Measurements from ENCODE around the gene MAP2K5.
A peak's percentile ranks its signal among the peaks of the same experiment; 100 is the strongest.

MAP2K5 gene

DNA sequence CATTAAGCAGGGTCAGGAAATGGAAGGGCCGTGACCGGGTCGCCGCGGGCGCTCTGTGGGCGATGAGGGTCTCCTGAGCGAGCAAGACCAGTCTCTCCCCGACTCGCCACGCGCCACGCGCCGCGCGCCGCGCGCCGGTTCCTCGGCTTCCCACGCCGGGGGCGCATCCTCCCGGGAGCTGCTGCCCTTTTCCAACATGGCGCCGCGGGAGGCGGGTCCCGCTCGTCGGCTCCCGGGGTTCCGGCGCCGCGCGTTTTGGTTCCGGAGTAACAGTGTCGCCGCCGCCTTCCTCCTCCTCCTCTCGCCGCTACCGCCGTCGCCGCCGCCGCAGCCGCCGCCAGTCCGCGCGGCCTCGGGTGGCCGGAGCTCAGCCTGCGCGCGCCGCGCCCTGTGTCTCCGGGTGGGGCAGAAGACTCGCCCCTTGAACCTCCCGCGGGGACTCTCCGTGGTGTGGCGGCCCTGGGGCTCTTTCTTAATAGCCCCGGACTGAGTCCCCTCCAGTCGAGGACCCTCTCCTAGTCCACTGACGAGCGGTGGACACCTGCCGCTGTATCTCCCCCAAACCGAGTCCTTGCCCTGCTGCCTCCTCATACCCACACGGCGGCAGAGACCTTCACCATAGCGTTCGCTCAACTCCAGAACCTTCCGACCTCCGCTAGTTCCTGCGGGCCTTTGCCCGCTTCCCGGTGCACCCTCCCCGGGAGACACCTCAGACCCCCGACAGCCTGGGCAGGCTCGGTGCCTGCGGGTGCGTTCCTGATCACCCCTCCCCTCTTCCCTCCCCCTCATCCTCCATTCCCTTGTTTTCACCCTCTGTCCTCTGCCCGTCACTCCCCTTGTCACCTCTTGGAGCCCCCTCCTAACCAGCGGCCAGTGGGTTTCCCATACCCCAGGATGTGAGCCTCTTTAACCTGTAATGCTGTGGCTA lies at the start of gene MAP2K5:
MAP2K5 (plus strand) TSS at position 284 of the 928 bp plus-strand sequence; CDS start at position 917, 633 bp downstream.
- H3K27ac ChIP-seq (ENCODE audit: low read depth, low read length) = peak within 1 kb of the TSS; percentile 44

DNA sequence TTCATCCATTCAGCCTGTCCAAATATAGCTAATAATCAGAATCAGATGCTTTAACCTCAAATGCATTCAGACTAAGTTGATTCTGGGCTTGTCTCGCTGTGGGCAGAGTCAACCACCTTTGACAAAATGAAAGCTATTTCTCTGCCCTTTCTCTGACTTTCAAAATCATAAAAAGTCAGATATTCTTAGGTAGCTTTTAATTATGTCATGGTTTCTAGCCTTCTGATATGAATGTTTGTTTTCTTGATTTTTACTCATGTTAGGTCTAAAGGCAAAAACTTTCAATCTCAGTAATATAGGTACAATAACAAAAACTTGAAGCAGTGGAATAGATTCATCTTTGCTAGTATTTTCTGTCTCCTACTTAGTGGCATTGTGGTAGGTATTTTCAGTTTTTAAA lies 46.9 kb upstream of the MAP2K5 start:
- Histone ChIP-seq H3K9ac (ENCODE audit: low read depth, low read length) (no peak overlapping the region), H3K9me3 (ENCODE audit: control insufficient read depth, insufficient read depth, low read length) (no peaks in the 10 kb centered on the region), H3K27ac (ENCODE audit: low read depth, low read length) (no peak overlapping the region), H3K4me1 (ENCODE audit: control insufficient read depth, insufficient read depth, low read length) (peaks cover 9% of the 10 kb centered on the region), H3K27me3 (ENCODE audit: control insufficient read depth, insufficient read depth, low read length) (peaks cover 6% of the 10 kb centered on the region), H3K36me3 (ENCODE audit: control insufficient read depth, insufficient read depth, low read length) (no peaks in the 10 kb centered on the region), H3K4me3 (ENCODE audit: low read depth, low read length) (no peak overlapping the region)

More for the DNA sequence above, at the start of gene MAP2K5:
- no peaks in the 10 kb centered on the region for H3K27me3 ChIP-seq (ENCODE audit: control insufficient read depth, insufficient read depth, low read length)
- no peaks in the 10 kb centered on the region for H3K9me3 ChIP-seq (ENCODE audit: control insufficient read depth, insufficient read depth, low read length)
- 0 out of 2 replicates have a peak, but pooled peaks cover 11% of the 10 kb centered on the region for H3K36me3 ChIP-seq (ENCODE audit: control insufficient read depth, insufficient read depth, low read length)
- H3K9ac ChIP-seq (ENCODE audit: low read depth, low read length) = peak within 1 kb of the TSS; percentile 62
- 0 out of 2 replicates have a peak, but pooled peaks cover 4% of the 10 kb centered on the region for H3K4me1 ChIP-seq (ENCODE audit: control insufficient read depth, insufficient read depth, low read length)
- peak within 1 kb of the TSS; percentile 89 for H3K4me3 ChIP-seq (ENCODE audit: low read depth, low read length)

DNA sequence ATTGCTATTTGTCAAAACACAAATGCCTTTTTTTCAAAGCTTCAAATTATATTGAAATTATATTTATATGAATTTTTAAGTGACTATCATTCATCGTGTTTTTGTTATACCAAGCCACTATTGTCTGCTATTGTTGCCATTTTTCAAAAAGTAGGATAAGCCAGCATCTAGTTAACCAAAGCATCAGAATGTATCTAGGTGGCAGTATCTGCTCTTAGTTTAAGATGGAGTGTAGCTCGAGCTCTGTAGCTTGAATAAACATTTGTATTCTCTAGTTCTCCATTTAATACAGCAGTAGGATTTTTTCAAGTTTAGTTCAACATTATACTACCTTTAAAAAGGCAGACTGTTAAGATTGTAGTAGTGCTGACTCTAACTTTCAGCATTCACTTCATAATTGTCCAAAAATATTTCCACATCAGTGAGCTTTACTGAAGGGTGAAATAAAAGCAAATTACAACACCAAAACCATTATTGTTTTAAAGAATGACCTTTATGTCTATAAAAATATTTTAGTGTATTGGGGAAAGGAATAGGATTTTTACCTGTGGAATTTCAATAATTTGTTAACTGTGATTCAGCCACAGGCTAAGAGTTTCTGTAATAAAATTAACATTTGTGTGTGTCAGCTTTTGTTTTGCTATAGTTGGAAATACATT lies 41.2 kb upstream of the MAP2K5 start:
- no peak overlapping the region for H3K9ac ChIP-seq (ENCODE audit: low read depth, low read length)
- H3K4me3 ChIP-seq (ENCODE audit: low read depth, low read length) = no peak overlapping the region
- H3K9me3 ChIP-seq (ENCODE audit: control insufficient read depth, insufficient read depth, low read length) = no peaks in the 10 kb centered on the region
- no peaks in the 10 kb centered on the region for H3K36me3 ChIP-seq (ENCODE audit: control insufficient read depth, insufficient read depth, low read length)
- H3K27ac ChIP-seq (ENCODE audit: low read depth, low read length) = no peak overlapping the region
- H3K4me1 ChIP-seq (ENCODE audit: control insufficient read depth, insufficient read depth, low read length) = peaks cover 19% of the 10 kb centered on the region
- H3K27me3 ChIP-seq (ENCODE audit: control insufficient read depth, insufficient read depth, low read length) = no peaks in the 10 kb centered on the region

DNA sequence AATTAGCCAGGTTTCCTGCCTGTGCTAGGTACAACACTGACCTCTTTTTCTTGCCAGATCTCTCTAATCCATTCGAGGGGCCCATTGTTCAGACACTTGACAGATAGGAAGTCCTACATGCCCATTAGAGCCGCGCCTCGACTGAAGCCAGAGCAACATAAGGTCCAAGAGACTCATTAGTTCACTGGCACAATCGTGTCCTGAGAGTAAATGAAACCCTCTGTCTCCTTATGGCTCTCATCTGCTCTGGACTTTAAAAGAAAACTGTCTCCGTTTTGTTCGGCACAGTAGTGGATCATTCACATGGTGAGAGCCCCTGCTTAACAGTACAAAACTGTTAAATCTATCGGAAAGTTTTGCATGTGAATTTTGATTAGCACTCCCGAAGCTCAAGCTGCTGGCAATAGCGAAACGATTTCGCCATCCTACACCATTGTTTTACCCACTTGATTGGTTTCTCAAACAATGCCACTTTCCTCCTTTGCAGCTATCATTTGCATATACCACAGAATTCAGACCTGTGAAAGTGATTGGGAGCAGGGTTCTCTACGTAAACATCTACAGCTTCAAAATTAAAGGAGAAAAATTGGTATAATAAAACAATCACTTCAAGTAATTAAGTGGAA lies 40.6 kb upstream of the MAP2K5 start:
- no peaks in the 10 kb centered on the region for H3K9me3 ChIP-seq (ENCODE audit: control insufficient read depth, insufficient read depth, low read length)
- no peaks in the 10 kb centered on the region for H3K27me3 ChIP-seq (ENCODE audit: control insufficient read depth, insufficient read depth, low read length)
- no peaks in the 10 kb centered on the region for H3K36me3 ChIP-seq (ENCODE audit: control insufficient read depth, insufficient read depth, low read length)
- no peak overlapping the region for H3K9ac ChIP-seq (ENCODE audit: low read depth, low read length)
- no peak overlapping the region for H3K4me3 ChIP-seq (ENCODE audit: low read depth, low read length)
- peaks cover 19% of the 10 kb centered on the region for H3K4me1 ChIP-seq (ENCODE audit: control insufficient read depth, insufficient read depth, low read length)
- no peak overlapping the region for H3K27ac ChIP-seq (ENCODE audit: low read depth, low read length)

DNA sequence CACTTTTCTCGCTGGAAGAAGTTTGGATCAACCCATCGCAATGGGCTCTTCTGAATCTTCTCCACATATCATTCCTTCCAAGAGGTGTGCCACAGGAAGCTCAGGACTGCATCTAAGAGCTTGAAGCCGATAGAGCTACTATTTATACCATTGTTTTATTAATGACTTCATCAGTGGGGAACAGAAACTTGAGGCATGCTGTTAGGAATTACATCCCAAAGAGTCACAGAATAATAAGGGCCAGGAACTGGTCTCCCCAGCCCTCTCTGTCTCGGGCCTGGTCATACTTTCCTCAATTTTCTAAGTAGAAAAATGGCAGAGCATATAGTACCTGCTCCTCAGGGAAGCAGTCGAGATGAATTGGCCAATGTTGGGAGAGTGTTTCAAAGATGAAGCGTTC lies 38.4 kb upstream of the MAP2K5 start:
- Histone ChIP-seq H3K9me3 (ENCODE audit: control insufficient read depth, insufficient read depth, low read length) (no peaks in the 10 kb centered on the region), H3K27me3 (ENCODE audit: control insufficient read depth, insufficient read depth, low read length) (no peaks in the 10 kb centered on the region), H3K27ac (ENCODE audit: low read depth, low read length) (no peak overlapping the region), H3K4me1 (ENCODE audit: control insufficient read depth, insufficient read depth, low read length) (peaks cover 19% of the 10 kb centered on the region), H3K9ac (ENCODE audit: low read depth, low read length) (no peak overlapping the region), H3K36me3 (ENCODE audit: control insufficient read depth, insufficient read depth, low read length) (no peaks in the 10 kb centered on the region), H3K4me3 (ENCODE audit: low read depth, low read length) (no peak overlapping the region)

DNA sequence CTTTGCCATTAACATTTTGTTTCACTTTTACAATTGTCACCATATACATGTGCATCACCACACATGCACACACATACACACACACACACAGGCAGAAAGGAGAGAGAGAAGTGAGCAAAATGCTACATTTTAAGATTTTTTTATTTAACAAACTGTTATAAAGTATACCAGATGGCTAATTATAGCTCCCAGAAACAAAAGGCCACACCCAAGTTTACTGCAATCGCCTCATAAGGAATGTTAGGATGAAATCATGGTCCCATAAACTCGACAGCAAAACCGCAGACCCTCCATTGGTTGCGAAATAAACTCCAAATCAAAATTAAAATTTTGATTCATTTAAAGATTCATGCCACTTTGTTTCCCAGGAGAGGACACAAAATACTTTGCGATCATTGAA lies 37.7 kb upstream of the MAP2K5 start:
- H3K9ac ChIP-seq (ENCODE audit: low read depth, low read length) = no peak overlapping the region
- H3K9me3 ChIP-seq (ENCODE audit: control insufficient read depth, insufficient read depth, low read length) = no peaks in the 10 kb centered on the region
- peaks cover 19% of the 10 kb centered on the region for H3K4me1 ChIP-seq (ENCODE audit: control insufficient read depth, insufficient read depth, low read length)
- H3K4me3 ChIP-seq (ENCODE audit: low read depth, low read length) = no peak overlapping the region
- H3K36me3 ChIP-seq (ENCODE audit: control insufficient read depth, insufficient read depth, low read length) = no peaks in the 10 kb centered on the region
- no peak overlapping the region for H3K27ac ChIP-seq (ENCODE audit: low read depth, low read length)
- H3K27me3 ChIP-seq (ENCODE audit: control insufficient read depth, insufficient read depth, low read length) = no peaks in the 10 kb centered on the region

DNA sequence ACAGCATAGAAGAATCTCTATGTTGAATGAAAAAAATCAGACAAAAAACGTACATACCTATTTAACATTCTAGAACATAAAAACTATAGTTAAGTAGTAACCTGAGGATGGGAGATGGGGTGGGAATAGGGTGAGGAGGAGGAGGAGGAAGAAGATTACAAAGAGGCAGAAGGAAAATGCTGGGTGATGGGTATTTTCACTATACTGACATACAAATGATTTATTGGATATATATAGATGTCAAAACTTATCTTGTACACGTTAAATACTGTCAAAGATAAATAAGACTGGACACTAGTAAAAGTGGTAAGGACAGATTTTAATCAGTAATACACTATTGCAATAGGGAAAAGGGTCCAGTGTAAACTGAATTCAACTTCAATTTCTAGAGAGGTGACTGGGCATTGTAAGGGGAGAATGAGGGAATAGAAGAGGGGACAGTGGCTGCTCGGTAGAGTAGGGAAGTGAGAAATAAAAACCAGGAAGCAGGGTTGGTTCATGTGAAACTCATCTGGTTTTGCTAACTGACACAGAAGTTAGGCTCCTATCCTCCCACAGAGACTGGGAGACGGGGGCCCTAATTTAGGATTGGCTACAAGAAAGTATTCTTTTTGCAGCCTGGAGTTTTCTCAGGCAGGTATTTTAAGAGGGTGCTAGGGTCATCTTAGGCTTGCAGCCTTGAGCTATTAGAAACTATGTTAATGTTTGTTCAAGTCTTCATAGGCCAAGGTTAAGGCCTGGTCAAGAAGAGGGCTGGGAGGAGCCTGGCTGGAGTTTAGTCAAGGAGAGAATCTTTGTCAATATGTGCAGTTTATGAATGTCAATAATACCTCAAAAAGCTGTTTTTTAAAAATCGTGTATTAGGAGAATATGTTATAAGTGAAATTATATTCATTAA lies 36.6 kb upstream of the MAP2K5 start:
- no peak overlapping the region for H3K4me3 ChIP-seq (ENCODE audit: low read depth, low read length)
- H3K27me3 ChIP-seq (ENCODE audit: control insufficient read depth, insufficient read depth, low read length) = no peaks in the 10 kb centered on the region
- H3K36me3 ChIP-seq (ENCODE audit: control insufficient read depth, insufficient read depth, low read length) = no peaks in the 10 kb centered on the region
- H3K9ac ChIP-seq (ENCODE audit: low read depth, low read length) = no peak overlapping the region
- peaks cover 19% of the 10 kb centered on the region for H3K4me1 ChIP-seq (ENCODE audit: control insufficient read depth, insufficient read depth, low read length)
- no peaks in the 10 kb centered on the region for H3K9me3 ChIP-seq (ENCODE audit: control insufficient read depth, insufficient read depth, low read length)
- H3K27ac ChIP-seq (ENCODE audit: low read depth, low read length) = no peak overlapping the region

DNA sequence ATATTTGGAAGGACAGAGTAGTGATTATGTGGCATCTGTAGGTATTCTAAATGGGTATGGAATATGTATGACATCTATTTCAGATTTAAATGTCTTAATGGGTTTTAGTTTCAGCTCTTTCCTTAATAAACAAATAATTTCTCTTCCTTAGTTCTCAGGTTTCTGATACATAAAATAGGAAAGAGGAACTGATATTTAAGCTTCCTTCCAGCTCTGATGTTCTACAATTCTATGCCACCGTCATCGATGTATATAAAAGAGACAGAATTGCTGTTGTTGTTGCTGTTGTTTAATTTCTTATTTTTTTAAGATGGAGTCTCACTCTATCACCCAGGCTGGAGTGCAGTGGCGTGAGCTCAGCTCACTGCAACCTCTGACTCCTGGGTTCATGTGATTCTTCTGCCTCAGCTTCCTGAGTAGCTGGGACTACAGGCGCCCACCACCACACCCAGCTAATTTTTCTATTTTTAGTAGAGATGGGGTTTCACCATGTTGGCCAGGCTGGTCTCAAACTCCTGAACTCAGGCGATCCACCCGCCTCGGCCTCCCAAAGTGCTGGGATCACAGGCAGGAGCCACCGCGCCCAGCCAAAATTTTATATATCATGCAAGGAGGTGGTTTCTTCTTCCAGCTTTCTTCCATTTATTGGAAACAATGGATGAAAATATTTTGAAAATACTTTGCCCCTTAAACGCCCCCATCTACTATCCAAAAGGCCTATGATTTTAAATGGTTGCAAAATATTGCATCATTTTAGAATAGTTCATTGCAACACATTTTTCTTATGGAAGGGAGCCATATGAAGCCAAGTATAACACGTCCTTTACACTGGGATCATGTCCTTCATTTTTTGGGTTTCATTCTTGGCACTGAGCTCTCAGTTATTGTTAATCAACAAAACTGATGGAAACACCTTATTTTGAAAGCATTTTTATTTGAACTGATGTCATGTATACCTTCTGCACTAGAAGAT lies 35.4 kb upstream of the MAP2K5 start:
- Histone ChIP-seq H3K4me3 (ENCODE audit: low read depth, low read length) (no peak overlapping the region), H3K4me1 (ENCODE audit: control insufficient read depth, insufficient read depth, low read length) (peaks cover 11% of the 10 kb centered on the region), H3K27ac (ENCODE audit: low read depth, low read length) (no peak overlapping the region), H3K36me3 (ENCODE audit: control insufficient read depth, insufficient read depth, low read length) (no peaks in the 10 kb centered on the region), H3K9ac (ENCODE audit: low read depth, low read length) (no peak overlapping the region), H3K27me3 (ENCODE audit: control insufficient read depth, insufficient read depth, low read length) (no peaks in the 10 kb centered on the region), H3K9me3 (ENCODE audit: control insufficient read depth, insufficient read depth, low read length) (no peaks in the 10 kb centered on the region)

DNA sequence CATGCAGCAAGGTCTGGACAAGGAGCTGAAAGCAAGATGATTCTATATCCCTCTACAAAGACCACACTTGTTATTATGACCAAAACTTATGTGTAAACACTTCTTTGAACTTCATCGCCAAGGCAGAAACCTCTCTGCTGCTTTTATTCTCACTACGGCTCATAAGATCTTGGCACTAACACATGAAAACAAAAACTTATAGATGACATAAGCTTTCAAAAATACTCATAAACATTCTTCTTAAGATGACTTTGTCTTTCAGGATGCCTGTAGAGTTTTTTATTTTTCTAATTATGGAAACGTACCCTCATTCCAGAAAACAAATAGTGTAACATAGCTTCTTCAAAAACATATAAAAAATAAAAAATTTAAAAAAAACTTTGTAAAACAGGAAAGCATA lies 34.1 kb upstream of the MAP2K5 start:
- Histone ChIP-seq H3K4me1 (ENCODE audit: control insufficient read depth, insufficient read depth, low read length) (peaks cover 7% of the 10 kb centered on the region), H3K27ac (ENCODE audit: low read depth, low read length) (no peak overlapping the region), H3K9me3 (ENCODE audit: control insufficient read depth, insufficient read depth, low read length) (no peaks in the 10 kb centered on the region), H3K27me3 (ENCODE audit: control insufficient read depth, insufficient read depth, low read length) (no peaks in the 10 kb centered on the region), H3K9ac (ENCODE audit: low read depth, low read length) (no peak overlapping the region), H3K4me3 (ENCODE audit: low read depth, low read length) (no peak overlapping the region), H3K36me3 (ENCODE audit: control insufficient read depth, insufficient read depth, low read length) (no peaks in the 10 kb centered on the region)

Data from HUES48 (cell line).